HCEC 1CT (cell line): Measurements from ENCODE around the gene BSND.
"Not testable (repeated sequence)": the region's sequence is repeated elsewhere in the genome, so short reads cannot be mapped to it uniquely, and the experiment has no call there.

Experiments
- DNase-seq: peaks from one replicate; pipeline ENCODE4 v3.0.0-alpha.2; 2017

Gene BSND

GRCh38 chr1:55024163-55024562 lies 25.4 kb downstream of the BSND start:
- DNase-seq, result not testable (repeated sequence)

DNA sequence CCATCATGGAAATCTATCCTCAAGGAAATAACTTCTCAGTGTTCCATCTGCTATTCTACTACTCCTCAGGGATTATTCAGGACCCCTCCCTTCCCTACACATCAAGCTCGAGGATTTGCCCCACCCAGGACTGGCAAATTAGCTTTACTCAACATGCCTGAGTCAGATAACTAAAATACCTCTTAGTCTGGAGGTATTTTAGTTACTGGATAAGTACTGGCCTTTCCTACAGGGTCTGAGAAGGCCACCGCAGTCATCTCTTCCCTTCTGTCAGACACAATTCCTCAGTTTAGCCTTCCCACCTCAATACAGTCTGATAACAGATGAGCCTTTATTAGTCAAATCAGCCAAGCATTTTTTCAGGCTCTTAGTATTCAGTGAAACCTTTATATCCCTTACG lies 27.9 kb downstream of the BSND start:
- DNase-seq, result not testable (repeated sequence)

- DNase-seq, result not testable (repeated sequence)
These were observed 32.4 kb downstream of the BSND start for GRCh38 chr1:55031098-55031497.

- no peak for DNase-seq
These were observed 34.5 kb downstream of the BSND start for GRCh38 chr1:55033265-55033614.

- DNase-seq, result no peak
These were observed 35.9 kb downstream of the BSND start for GRCh38 chr1:55034476-55035133.

DNA sequence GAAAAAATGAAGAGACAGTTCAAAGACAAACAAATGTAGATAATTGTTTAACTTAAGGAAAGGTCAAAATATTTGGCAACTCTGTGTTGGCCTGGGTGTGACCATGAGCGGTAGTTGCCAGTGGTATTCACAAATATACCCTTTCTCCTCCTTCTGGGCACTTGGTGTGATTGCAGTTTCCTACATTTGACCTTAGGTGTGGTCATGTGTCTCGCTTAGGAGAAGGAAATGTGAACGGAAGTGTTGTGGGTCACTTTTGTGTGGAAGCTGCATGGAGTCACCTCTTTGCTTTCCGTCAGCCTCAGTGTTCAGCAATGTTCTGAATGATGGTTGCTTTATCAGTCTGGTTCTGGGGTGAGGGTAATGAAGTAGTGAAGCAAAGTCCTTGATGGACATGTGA lies 37.2 kb downstream of the BSND start:
- peak; percentile 22 for DNase-seq

GRCh38 chr1:55037733-55038551 lies 39.2 kb downstream of the BSND start:
- DNase-seq, result no peak

GRCh38 chr1:55038552-55038838 lies 39.8 kb downstream of the BSND start:
- DNase-seq, result no peak

- DNase-seq, result no peak
These were observed 40.2 kb downstream of the BSND start for GRCh38 chr1:55038974-55039341.

DNA sequence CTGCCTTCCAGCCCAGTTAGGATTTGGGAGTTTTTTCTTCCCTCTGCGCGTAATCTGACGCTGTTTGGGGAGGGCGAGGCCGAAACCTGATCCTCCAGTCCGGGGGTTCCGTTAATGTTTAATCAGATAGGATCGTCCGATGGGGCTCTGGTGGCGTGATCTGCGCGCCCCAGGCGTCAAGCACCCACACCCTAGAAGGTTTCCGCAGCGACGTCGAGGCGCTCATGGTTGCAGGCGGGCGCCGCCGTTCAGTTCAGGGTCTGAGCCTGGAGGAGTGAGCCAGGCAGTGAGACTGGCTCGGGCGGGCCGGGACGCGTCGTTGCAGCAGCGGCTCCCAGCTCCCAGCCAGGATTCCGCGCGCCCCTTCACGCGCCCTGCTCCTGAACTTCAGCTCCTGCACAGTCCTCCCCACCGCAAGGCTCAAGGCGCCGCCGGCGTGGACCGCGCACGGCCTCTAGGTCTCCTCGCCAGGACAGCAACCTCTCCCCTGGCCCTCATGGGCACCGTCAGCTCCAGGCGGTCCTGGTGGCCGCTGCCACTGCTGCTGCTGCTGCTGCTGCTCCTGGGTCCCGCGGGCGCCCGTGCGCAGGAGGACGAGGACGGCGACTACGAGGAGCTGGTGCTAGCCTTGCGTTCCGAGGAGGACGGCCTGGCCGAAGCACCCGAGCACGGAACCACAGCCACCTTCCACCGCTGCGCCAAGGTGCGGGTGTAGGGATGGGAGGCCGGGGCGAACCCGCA lies 40.8 kb downstream of the BSND start, which contains the start of gene PCSK9:
TSS of gene PCSK9 (plus strand) at position 207 of the 741 bp plus-strand sequence. CDS start at position 497, 290 bp downstream.
- DNase-seq, result peak; percentile 89

DNA sequence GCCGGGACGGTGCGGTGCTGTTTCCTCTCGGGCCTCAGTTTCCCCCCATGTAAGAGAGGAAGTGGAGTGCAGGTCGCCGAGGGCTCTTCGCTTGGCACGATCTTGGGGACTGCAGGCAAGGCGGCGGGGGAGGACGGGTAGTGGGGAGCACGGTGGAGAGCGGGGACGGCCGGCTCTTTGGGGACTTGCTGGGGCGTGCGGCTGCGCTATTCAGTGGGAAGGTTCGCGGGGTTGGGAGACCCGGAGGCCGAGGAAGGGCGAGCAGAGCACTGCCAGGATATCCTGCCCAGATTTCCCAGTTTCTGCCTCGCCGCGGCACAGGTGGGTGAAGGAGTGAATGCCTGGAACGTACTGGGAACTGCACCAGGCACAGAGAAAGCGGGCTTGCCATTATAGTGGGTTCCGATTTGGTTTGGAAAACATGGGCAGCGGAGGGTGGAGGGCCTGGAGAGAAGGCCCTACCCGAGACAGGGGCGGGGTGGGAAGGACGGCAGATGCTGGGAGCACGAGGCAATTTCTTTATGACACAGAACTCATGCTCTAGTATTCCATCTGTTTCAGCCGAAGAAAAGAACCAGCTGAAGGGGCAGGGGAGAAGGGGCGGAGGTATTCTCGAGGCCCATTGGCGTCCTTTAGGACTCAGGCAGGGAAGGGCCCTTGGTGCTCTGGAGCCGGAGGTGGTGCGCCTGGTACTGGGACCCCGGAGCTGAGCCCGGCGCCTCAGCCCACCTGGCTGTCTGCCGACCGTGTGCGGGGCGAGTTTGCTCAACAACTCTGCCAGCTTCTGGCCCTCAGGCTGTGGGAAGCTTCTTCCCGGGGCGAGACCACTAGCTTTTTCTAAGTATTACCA lies 41.6 kb downstream of the BSND start:
- peak; percentile 11 for DNase-seq

DNA sequence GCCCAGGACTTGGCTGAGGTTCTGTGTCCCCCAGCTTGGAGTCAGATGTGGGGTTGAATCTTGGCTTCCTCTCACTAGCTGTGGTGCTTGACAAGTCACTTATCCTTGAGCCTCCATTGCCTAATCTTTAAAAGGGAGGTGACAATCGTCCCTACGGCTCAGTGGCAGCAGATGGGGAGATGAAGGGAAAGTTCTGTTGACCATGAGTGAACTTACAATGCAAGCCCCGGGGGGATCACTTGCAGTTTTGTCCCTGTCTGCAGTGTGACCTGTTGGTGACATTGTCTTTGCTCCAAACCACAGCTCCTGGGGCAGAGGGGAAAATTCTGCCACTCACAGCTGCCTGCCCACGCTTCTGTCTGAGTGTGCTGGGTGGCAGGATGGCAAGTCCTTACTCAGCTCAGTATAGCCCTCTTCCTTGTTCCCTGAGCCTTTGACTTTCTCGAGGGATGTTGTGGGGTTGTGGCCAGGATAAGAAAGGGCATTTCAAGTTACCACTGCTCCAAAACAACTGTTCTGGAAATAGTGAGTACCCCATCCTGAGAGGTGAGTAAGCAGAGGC lies 42.3 kb downstream of the BSND start:
- no peak for DNase-seq

GRCh38 chr1:55041613-55042012 lies 42.9 kb downstream of the BSND start:
- DNase-seq, result no peak

GRCh38 chr1:55043011-55043410 lies 44.3 kb downstream of the BSND start:
- DNase-seq, result no peak

DNA sequence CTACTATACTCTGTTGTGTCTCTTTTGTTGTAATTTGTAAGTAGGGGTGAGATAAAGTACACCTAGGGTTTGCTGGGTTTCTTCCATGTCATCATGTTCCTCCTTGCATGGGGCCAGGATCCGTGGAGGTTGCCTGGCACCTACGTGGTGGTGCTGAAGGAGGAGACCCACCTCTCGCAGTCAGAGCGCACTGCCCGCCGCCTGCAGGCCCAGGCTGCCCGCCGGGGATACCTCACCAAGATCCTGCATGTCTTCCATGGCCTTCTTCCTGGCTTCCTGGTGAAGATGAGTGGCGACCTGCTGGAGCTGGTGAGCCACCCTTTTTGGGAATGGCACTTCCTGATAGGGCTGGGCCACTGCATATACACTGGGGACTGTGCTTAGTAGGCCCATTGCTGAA lies 45.0 kb downstream of the BSND start:
- no peak for DNase-seq

DNA sequence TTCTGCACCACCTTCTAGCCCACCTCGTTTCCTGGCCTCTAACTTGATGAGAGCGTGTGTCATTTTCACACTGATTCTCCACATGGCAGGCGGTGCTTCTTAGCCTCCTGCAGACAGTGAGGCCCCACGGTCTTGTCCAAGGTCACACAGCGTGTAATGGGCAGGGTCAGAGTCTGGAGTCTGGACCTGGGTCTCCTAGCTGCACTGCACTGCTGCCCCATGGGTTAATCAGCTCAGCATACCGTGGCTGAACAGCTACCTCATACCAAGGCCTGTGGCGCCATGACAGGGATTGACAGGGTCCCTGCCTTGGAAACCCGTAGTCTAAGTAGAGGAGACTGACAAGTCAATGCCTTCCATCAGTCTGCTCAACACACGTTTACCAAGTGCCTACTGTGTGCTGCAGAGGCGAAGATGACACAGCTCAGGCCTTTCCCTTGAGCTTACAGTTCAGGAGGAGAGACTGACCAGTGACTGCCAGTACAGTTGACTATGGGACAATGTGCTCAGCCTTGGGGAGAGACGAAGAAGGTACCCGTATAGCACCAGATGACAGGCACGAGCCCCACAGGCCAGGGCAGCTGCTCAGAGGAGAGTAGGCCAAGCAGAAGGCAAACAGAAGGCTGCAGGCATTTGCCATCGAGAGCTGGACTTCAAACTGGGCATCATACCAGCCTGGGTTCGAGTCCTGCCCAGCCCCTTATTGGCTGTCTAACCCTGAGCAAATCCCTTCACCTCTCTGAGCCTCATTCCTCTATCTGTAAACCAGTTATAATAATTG lies 46.1 kb downstream of the BSND start:
- DNase-seq, result no peak

GRCh38 chr1:55045430-55045829 lies 46.7 kb downstream of the BSND start:
- DNase-seq, result no peak

GRCh38 chr1:55046871-55047270 lies 48.1 kb downstream of the BSND start:
- DNase-seq, result no peak

- DNase-seq, result no peak
These were observed 48.9 kb downstream of the BSND start for GRCh38 chr1:55047611-55048010.

GRCh38 chr1:55048453-55049270 lies 49.9 kb downstream of the BSND start:
- no peak for DNase-seq
